ENCODE data around the gene CNTNAP4. TPM values are rescaled to one million over a fixed set of nuclear protein-coding genes. Genes with fewer than 3 reads are reported as not detected.

Gene CNTNAP4
- total RNA-seq, 1 donor from 2014 or later: not detected

DNA sequence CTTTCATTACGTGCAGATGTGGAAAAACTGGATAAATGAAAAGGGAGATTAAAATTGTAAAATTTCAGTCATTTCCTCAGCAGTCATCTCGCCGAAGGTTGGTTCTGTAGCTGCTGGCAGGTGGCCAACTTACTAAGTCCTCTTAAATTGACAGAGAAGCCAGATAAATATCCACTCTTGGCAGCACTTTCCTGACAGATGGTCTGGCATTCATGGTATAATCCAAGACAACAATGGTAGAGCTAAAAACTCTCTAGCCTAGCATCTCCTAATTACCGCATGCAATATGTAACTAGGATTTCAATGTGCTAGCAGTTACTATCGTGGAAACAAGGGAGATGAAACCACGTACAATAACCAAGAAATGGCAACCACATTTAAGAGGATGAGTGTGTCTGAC is 306.3 kb downstream of the CNTNAP4 start:
- DNase-seq (ENCODE audit: extremely low spot score, unreplicated experiment): no peak
- Mint-ChIP-seq H3K4me1 (ENCODE audit: unreplicated experiment) (no peaks in the 10 kb centered on the region), H3K27ac (ENCODE audit: unreplicated experiment) (no peak overlapping the region), H3K27me3 (ENCODE audit: unreplicated experiment) (no peaks in the 10 kb centered on the region), H3K9me3 (ENCODE audit: unreplicated experiment) (peaks cover 20% of the 10 kb centered on the region), H3K4me3 (ENCODE audit: unreplicated experiment) (no peak overlapping the region), H3K36me3 (ENCODE audit: unreplicated experiment) (no peaks in the 10 kb centered on the region)
- TF ChIP-seq, protein P1, sequence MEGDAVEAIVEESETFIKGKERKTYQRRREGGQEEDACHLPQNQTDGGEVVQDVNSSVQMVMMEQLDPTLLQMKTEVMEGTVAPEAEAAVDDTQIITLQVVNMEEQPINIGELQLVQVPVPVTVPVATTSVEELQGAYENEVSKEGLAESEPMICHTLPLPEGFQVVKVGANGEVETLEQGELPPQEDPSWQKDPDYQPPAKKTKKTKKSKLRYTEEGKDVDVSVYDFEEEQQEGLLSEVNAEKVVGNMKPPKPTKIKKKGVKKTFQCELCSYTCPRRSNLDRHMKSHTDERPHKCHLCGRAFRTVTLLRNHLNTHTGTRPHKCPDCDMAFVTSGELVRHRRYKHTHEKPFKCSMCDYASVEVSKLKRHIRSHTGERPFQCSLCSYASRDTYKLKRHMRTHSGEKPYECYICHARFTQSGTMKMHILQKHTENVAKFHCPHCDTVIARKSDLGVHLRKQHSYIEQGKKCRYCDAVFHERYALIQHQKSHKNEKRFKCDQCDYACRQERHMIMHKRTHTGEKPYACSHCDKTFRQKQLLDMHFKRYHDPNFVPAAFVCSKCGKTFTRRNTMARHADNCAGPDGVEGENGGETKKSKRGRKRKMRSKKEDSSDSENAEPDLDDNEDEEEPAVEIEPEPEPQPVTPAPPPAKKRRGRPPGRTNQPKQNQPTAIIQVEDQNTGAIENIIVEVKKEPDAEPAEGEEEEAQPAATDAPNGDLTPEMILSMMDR (IDR thresholded peaks at IDR 0.05): no peak

DNA sequence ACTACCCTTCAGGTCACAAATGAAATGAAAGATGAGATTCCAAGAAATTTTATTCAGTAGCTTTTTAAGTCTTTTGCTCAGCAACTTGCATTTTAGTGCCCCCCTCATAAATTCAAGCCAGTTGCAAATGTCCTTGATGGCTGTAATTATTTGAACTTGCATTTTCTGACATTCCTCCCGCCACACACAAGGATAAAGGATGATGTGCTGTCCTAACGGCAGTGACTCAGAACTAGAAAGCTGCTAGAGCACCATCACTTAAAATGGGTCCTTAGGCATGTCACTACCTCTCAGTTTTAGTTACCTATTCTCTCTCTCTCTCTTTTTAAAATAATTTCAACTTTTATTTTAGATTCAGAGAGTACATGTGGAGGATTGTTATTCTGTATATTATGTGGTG is 306.7 kb downstream of the CNTNAP4 start:
- H3K27ac Mint-ChIP-seq (ENCODE audit: unreplicated experiment): no peak overlapping the region

DNA sequence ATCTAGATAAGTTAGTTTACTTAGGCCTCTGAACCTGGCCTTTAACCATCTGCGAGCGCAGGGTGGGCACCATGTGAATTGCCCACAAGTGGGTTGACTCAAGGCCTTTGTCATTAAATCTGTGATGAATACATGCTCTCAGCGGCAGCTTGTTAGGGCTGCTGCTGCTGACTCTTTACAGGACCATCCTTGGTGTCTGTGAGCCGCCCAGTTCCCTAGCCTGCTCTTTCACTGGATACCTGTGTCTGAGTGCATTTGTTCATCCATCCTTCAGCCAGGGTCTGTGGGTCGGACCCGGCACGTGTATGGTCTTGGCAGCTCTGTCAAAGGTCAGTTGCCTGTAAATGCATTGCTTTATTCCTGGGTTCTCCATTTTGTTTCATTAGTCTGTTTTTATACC is 321.3 kb downstream of the CNTNAP4 start:
- TF ChIP-seq, protein P1 (IDR thresholded peaks at IDR 0.05): no peak
- H3K4me1 Mint-ChIP-seq (ENCODE audit: unreplicated experiment): no peaks in the 10 kb centered on the region
- H3K9me3 Mint-ChIP-seq (ENCODE audit: unreplicated experiment): peaks cover 5% of the 10 kb centered on the region
- H3K27me3 Mint-ChIP-seq (ENCODE audit: unreplicated experiment): no peaks in the 10 kb centered on the region
- no peak overlapping the region for H3K27ac Mint-ChIP-seq (ENCODE audit: unreplicated experiment)
- no peak for DNase-seq (ENCODE audit: extremely low spot score, unreplicated experiment)
- H3K4me3 Mint-ChIP-seq (ENCODE audit: unreplicated experiment): no peak overlapping the region
- H3K36me3 Mint-ChIP-seq (ENCODE audit: unreplicated experiment): no peaks in the 10 kb centered on the region

More for the DNA sequence above, 306.7 kb downstream of the CNTNAP4 start:
- H3K27me3 Mint-ChIP-seq (ENCODE audit: unreplicated experiment): no peaks in the 10 kb centered on the region
- H3K4me3 Mint-ChIP-seq (ENCODE audit: unreplicated experiment): no peak overlapping the region
- H3K4me1 Mint-ChIP-seq (ENCODE audit: unreplicated experiment): no peaks in the 10 kb centered on the region
- H3K36me3 Mint-ChIP-seq (ENCODE audit: unreplicated experiment): no peaks in the 10 kb centered on the region
- H3K9me3 Mint-ChIP-seq (ENCODE audit: unreplicated experiment): peaks cover 16% of the 10 kb centered on the region
- TF ChIP-seq, protein P1 (IDR thresholded peaks at IDR 0.05): no peak
- DNase-seq (ENCODE audit: extremely low spot score, unreplicated experiment): no peak

DNA sequence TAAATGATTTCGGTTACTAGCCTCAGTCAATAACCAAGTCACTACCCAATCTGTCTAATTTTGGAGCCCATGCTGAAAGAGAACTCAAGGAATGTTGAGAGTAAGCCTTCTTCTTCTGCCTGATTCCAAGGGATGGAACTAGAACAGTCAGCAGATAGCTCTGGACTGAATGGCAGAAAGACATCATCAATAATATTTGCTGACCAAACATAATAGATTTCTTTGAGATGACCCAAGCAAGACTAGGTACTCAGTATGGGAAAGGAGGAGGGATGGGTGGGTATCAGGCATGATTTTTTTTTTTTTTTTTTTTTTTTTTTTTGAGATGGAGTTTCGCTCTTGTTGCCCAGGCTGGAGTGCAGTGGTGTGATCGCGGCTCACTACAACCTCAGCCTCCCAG is 330.1 kb downstream of the CNTNAP4 start:
- TF ChIP-seq, protein P1 (IDR thresholded peaks at IDR 0.05): no peak
- Mint-ChIP-seq H3K4me3 (ENCODE audit: unreplicated experiment) (no peak overlapping the region), H3K4me1 (ENCODE audit: unreplicated experiment) (no peaks in the 10 kb centered on the region), H3K36me3 (ENCODE audit: unreplicated experiment) (no peaks in the 10 kb centered on the region), H3K27ac (ENCODE audit: unreplicated experiment) (no peak overlapping the region), H3K9me3 (ENCODE audit: unreplicated experiment) (no peaks in the 10 kb centered on the region), H3K27me3 (ENCODE audit: unreplicated experiment) (no peaks in the 10 kb centered on the region)
- no peak for DNase-seq (ENCODE audit: extremely low spot score, unreplicated experiment)
